HG03025 (cell line): ENCODE results near the gene PRPS1L1.

ENCODE experiments used
- ATAC-seq: cut with Tn5 transposase; IDR thresholded peaks from one replicate; pipeline ENCODE4 v1.9.1; 2021; ENCODE audit warnings: mild to moderate bottlenecking, moderate library complexity; ENCODE audit not compliant: unreplicated experiment, low FRiP score

Gene PRPS1L1

GRCh38 chr7:18016547-18017444, 10.8 kb downstream of the PRPS1L1 start:
- no peak for ATAC-seq

- no peak for ATAC-seq
Observed at GRCh38 chr7:18013936-18014335, 13.7 kb downstream of the PRPS1L1 start.

- ATAC-seq = no peak
Observed at GRCh38 chr7:18004372-18004771, 23.3 kb downstream of the PRPS1L1 start.

GRCh38 chr7:18003286-18003994, 24.2 kb downstream of the PRPS1L1 start:
- no peak for ATAC-seq

GRCh38 chr7:17998692-17999091, 29.0 kb downstream of the PRPS1L1 start:
- no peak for ATAC-seq

- no peak for ATAC-seq
Observed at GRCh38 chr7:17996442-17997223, 31.0 kb downstream of the PRPS1L1 start.

- no peak for ATAC-seq
Observed at GRCh38 chr7:17996040-17996439, 31.6 kb downstream of the PRPS1L1 start.

GRCh38 chr7:17994079-17994850, 33.4 kb downstream of the PRPS1L1 start:
- ATAC-seq = no peak

GRCh38 chr7:17991866-17992648, 35.6 kb downstream of the PRPS1L1 start:
- ATAC-seq = no peak

GRCh38 chr7:17990761-17991160, 36.9 kb downstream of the PRPS1L1 start:
- no peak for ATAC-seq

- ATAC-seq = no peak
Observed at GRCh38 chr7:17989546-17989945, 38.1 kb downstream of the PRPS1L1 start.

GRCh38 chr7:17988858-17989257, 38.8 kb downstream of the PRPS1L1 start:
- ATAC-seq = no peak

- ATAC-seq = no peak
Observed at GRCh38 chr7:17988141-17988540, 39.5 kb downstream of the PRPS1L1 start.

- no peak for ATAC-seq
Observed at GRCh38 chr7:17986851-17987250, 40.8 kb downstream of the PRPS1L1 start.

- ATAC-seq = no peak
Observed at GRCh38 chr7:17985473-17986239, 42.0 kb downstream of the PRPS1L1 start.

GRCh38 chr7:17984288-17984687, 43.4 kb downstream of the PRPS1L1 start:
- no peak for ATAC-seq

GRCh38 chr7:17983221-17984062, 44.2 kb downstream of the PRPS1L1 start:
- no peak for ATAC-seq

GRCh38 chr7:17976952-17977351, 50.7 kb downstream of the PRPS1L1 start:
- no peak for ATAC-seq
